Activated T-helper 9 cell treated with anti-CD3 and anti-CD28 coated beads, Interleukin-2, amount 50 U/mL, for 16 hours (primary cell): ENCODE results near the gene DAG1.
"Not testable (repeated sequence)": the region's sequence is repeated elsewhere in the genome, so short reads cannot be mapped to it uniquely, and the experiment has no call there.

ENCODE experiments used
- DNase-seq: peaks from one replicate; pipeline ENCODE4 v3.0.0-alpha.2; 2020; ENCODE audit warnings: low read depth

DAG1 gene

GRCh38 chr3:49470714-49471420, 800 bp downstream of the DAG1 start:
- no peak for DNase-seq

GRCh38 chr3:49471856-49472495, 1.9 kb downstream of the DAG1 start:
- no peak for DNase-seq

GRCh38 chr3:49476563-49476962, 6.5 kb downstream of the DAG1 start:
- DNase-seq = no peak

GRCh38 chr3:49482766-49483165, 12.7 kb downstream of the DAG1 start:
- DNase-seq = no peak

GRCh38 chr3:49484471-49484870, 14.4 kb downstream of the DAG1 start:
- no peak for DNase-seq

- no peak for DNase-seq
These were observed 19.2 kb downstream of the DAG1 start for GRCh38 chr3:49489247-49489646.

GRCh38 chr3:49492969-49493368, 22.9 kb downstream of the DAG1 start:
- no peak for DNase-seq

GRCh38 chr3:49493901-49494300, 23.8 kb downstream of the DAG1 start:
- DNase-seq = no peak

GRCh38 chr3:49495023-49495422, 25.0 kb downstream of the DAG1 start:
- no peak for DNase-seq

GRCh38 chr3:49496845-49497244, 26.8 kb downstream of the DAG1 start:
- not testable (repeated sequence) for DNase-seq

GRCh38 chr3:49497606-49498005, 27.5 kb downstream of the DAG1 start:
- DNase-seq = no peak

GRCh38 chr3:49498239-49498638, 28.2 kb downstream of the DAG1 start:
- no peak for DNase-seq

GRCh38 chr3:49498648-49499047, 28.6 kb downstream of the DAG1 start:
- no peak for DNase-seq

- no peak for DNase-seq
These were observed 30.2 kb downstream of the DAG1 start for GRCh38 chr3:49500205-49500731.

GRCh38 chr3:49500732-49501609, 30.9 kb downstream of the DAG1 start:
- no peak for DNase-seq

GRCh38 chr3:49501842-49502241, 31.8 kb downstream of the DAG1 start:
- DNase-seq = no peak

- DNase-seq = no peak
These were observed 36.8 kb downstream of the DAG1 start for GRCh38 chr3:49506906-49507305.

GRCh38 chr3:49509028-49509561, 39.0 kb downstream of the DAG1 start:
- no peak for DNase-seq

- DNase-seq = no peak
These were observed 41.6 kb downstream of the DAG1 start for GRCh38 chr3:49511639-49512038.

- no peak for DNase-seq
These were observed 42.8 kb downstream of the DAG1 start for GRCh38 chr3:49512781-49513355.

- DNase-seq = no peak
These were observed 43.5 kb downstream of the DAG1 start for GRCh38 chr3:49513494-49514124.

- DNase-seq = no peak
These were observed 47.9 kb downstream of the DAG1 start for GRCh38 chr3:49518016-49518415.
